HCT116 (cell line): Measurements from ENCODE around the gene RAP1B. TPM values are rescaled to one million over a fixed set of nuclear protein-coding genes. Genes with fewer than 3 reads are reported as not detected.

Experiments used
- ATAC-seq: fragments of 200-7000 bp; cut with Tn5 transposase; 2 replicates; pipeline ENCODE4 v1.9.1; 2020; ENCODE audit warnings: mild to moderate bottlenecking, moderate library complexity
- BruUV-seq: library from RNA; stranded (reverse); fragments of 400-500 nt; replicated peaks from 2 replicates; lab custom pipeline; 2021; lab: Mats Ljungman, UMichigan
- CTCF ChIA-PET: fragments of 300-600 bp; sonication (Branson Sonifier 250); formaldehyde crosslinking; loops from one replicate; lab custom pipeline; 2021; ENCODE audit warnings: antibody characterized with exemption; lab: Charles Lee
- POLR2A ChIA-PET: fragments of 300-600, 350-600 bp; sonication (Branson Sonifier 250); formaldehyde crosslinking; loops from one replicate; lab custom pipeline; 2021; ENCODE audit warnings: antibody characterized with exemption; lab: Charles Lee
- RAD21 ChIA-PET, 2 experiments: fragments of 300-600 bp; sonication (Branson Sonifier 250); formaldehyde crosslinking; loops; one replicate each; lab custom pipeline; 2023; ENCODE audit warnings: low total read pairs in 2 of 2; ENCODE audit not compliant: uncharacterized antibody in 2 of 2, unreplicated experiment in 2 of 2, low non-redundant PET in 1 of 2; lab: Charles Lee
- DNase-seq: peaks from one replicate; pipeline ENCODE4 v3.0.0-alpha.2; 2010; ENCODE audit warnings: low read depth, low spot score
- H2AFZ ChIP-seq: fragments of 200-600 bp; shearing (Covaris generic), sonication (generic); 2 replicates; pipeline ENCODE4 v1.6.1; 2017; ENCODE audit warnings: low read depth, mixed run types, mixed read lengths, antibody characterized with exemption, low read length; ENCODE audit not compliant: poor library complexity, severe bottlenecking
- H3K27ac ChIP-seq: 2 replicates; pipeline ENCODE4 v1.5.1; 2012; ENCODE audit warnings: low read depth, low read length
- H3K27me3 ChIP-seq: fragments of 200-600 bp; sonication (generic); 2 replicates; pipeline ENCODE4 v1.6.1; 2016; ENCODE audit warnings: mixed run types, low read length, mixed read lengths; ENCODE audit not compliant: insufficient read depth
- H3K36me3 ChIP-seq, 2 experiments: fragments of 200-500 bp in 1 of 2; fragments of 200-600 bp in 1 of 2; sonication (Bioruptor generic) in 1 of 2; sonication (generic) in 1 of 2; 2 replicates each; pipeline versions ENCODE4 v1.5.1 to v1.6.1; 2014 to 2016; ENCODE audit warnings: low read length in 2 of 2, inconsistent platforms in 1 of 2, mixed read lengths in 1 of 2, mixed run types in 1 of 2; ENCODE audit not compliant: insufficient read depth in 2 of 2, control insufficient read depth in 1 of 2
- H3K4me1 ChIP-seq, 2 experiments: fragments of 200-600 bp in 1 of 2; sonication (generic) in 1 of 2; 2 replicates each; pipeline versions ENCODE4 v1.5.1 to v1.6.1; 2012 to 2017; ENCODE audit warnings: low read length in 2 of 2, inconsistent platforms in 1 of 2, mild to moderate bottlenecking in 1 of 2, mixed read lengths in 1 of 2, mixed run types in 1 of 2, moderate library complexity in 1 of 2; ENCODE audit not compliant: insufficient read depth in 2 of 2, control insufficient read depth in 1 of 2
- H3K4me2 ChIP-seq: fragments of 200-600 bp; sonication (generic); 2 replicates; pipeline ENCODE4 v1.6.1; 2017; ENCODE audit warnings: mixed run types, low read length, mixed read lengths
- H3K4me3 ChIP-seq, 2 experiments: fragments of 200-600 bp in 1 of 2; sonication (generic) in 1 of 2; replicated peaks in 1 of 2; 2 replicates each; pipeline ENCODE4 v1.5.1; 2011 to 2016; ENCODE audit warnings: low read length in 2 of 2, control low read depth in 1 of 2, low read depth in 1 of 2, mild to moderate bottlenecking in 1 of 2, mixed read lengths in 1 of 2, mixed run types in 1 of 2
- H3K79me2 ChIP-seq: fragments of 200-600 bp; sonication (generic); 2 replicates; pipeline ENCODE4 v1.6.1; 2017; ENCODE audit warnings: mild to moderate bottlenecking, mixed run types, low read length, moderate library complexity, mixed read lengths; ENCODE audit not compliant: insufficient read depth
- H3K9ac ChIP-seq: fragments of 200-600 bp; sonication (generic); 2 replicates; pipeline ENCODE4 v1.6.1; 2016; ENCODE audit warnings: low read length, mixed read lengths
- H3K9me2 ChIP-seq: fragments of 200-600 bp; sonication (generic), shearing (Covaris generic); 2 replicates; pipeline ENCODE4 v1.6.1; 2017; ENCODE audit warnings: mixed run types, mild to moderate bottlenecking, moderate library complexity; ENCODE audit not compliant: insufficient read depth
- H3K9me3 ChIP-seq, 2 experiments: fragments of 200-500 bp in 1 of 2; fragments of 200-600 bp in 1 of 2; sonication (Bioruptor generic) in 1 of 2; sonication (generic) in 1 of 2; 2 replicates each; pipeline ENCODE4 v1.6.1; 2014 to 2017; ENCODE audit warnings: low read length in 2 of 2, mixed read lengths in 2 of 2, inconsistent platforms in 1 of 2, low read depth in 1 of 2, mild to moderate bottlenecking in 1 of 2, mixed run types in 1 of 2, moderate library complexity in 1 of 2; ENCODE audit not compliant: control insufficient read depth in 1 of 2, insufficient read depth in 1 of 2
- H4K20me1 ChIP-seq: fragments of 200-600 bp; sonication (generic), shearing (Covaris generic); 2 replicates; pipeline ENCODE4 v1.6.1; 2017; ENCODE audit warnings: mixed run types, mild to moderate bottlenecking, moderate library complexity; ENCODE audit not compliant: insufficient read depth
- CBX3 ChIP-seq: IDR thresholded peaks from 2 replicates; pipeline ENCODE4 v1.6.1; 2012; ENCODE audit warnings: low read depth
- FOSL1 ChIP-seq: IDR thresholded peaks from 2 replicates; pipeline ENCODE4 v1.6.1; 2012; ENCODE audit warnings: low read depth
- JUND ChIP-seq: IDR thresholded peaks from 2 replicates; pipeline ENCODE4 v1.6.1; 2012
- REST ChIP-seq: IDR thresholded peaks from 2 replicates; pipeline ENCODE4 v1.6.1; 2012; ENCODE audit warnings: low read depth
- SIN3A ChIP-seq: IDR thresholded peaks from 2 replicates; pipeline ENCODE4 v1.6.1; 2012; ENCODE audit warnings: low read depth
- SRF ChIP-seq: IDR thresholded peaks from 2 replicates; pipeline ENCODE4 v1.6.1; 2012; ENCODE audit warnings: low read depth
- TCF7L2 ChIP-seq: IDR thresholded peaks from 2 replicates; pipeline ENCODE4 v1.7.0; 2011; ENCODE audit warnings: borderline replicate concordance, inconsistent platforms; ENCODE audit not compliant: insufficient read depth, insufficient read length; ENCODE audit errors: extremely low read depth
- YY1 ChIP-seq: IDR thresholded peaks from 2 replicates; pipeline ENCODE4 v1.6.1; 2011; ENCODE audit warnings: low read length, low read depth, moderate library complexity, mild to moderate bottlenecking; ENCODE audit not compliant: insufficient replicate concordance; ENCODE audit errors: extremely low read depth
- ZFX ChIP-seq: fragments of 450-650 bp; IDR thresholded peaks from 2 replicates; pipeline ENCODE4 v1.6.1; 2017
- intact Hi-C: fragments of 100-400 bp; cut with micrococcal nuclease; formaldehyde crosslinking; loops from 2 replicates; pipeline ENCODE4 v1.10.0; 2022
- total RNA-seq: library from RNA; stranded (reverse); gene quantifications from one replicate; pipeline ENCODE4 v1.2.1, GENCODE V29; 2021; ENCODE audit not compliant: unreplicated experiment
- TF ChIP-seq, protein P1 (sequence below), 3 experiments: fragments of 200-600 bp in 1 of 3; sonication (generic) in 1 of 3; IDR thresholded peaks in 2 of 3; conservative IDR thresholded peaks in 1 of 3; 2 replicates each; pipeline ENCODE4 v1.5.1; 2012 to 2017; ENCODE audit warnings: low read depth in 2 of 3, low read length in 2 of 3, antibody characterized with exemption in 1 of 3, borderline replicate concordance in 1 of 3, control low read depth in 1 of 3, mild to moderate bottlenecking in 1 of 3, mixed read lengths in 1 of 3, mixed run types in 1 of 3, moderate library complexity in 1 of 3; ENCODE audit not compliant: insufficient read depth in 1 of 3
- TF ChIP-seq, protein P2 (sequence below): IDR thresholded peaks from 2 replicates; pipeline ENCODE4 v1.6.1; 2011; ENCODE audit warnings: mild to moderate bottlenecking, low read length, moderate library complexity; ENCODE audit not compliant: insufficient replicate concordance; ENCODE audit errors: extremely low read depth

RAP1B gene
- total RNA-seq, 1 experiment from 2014 or later, result 79.2 TPM

DNA sequence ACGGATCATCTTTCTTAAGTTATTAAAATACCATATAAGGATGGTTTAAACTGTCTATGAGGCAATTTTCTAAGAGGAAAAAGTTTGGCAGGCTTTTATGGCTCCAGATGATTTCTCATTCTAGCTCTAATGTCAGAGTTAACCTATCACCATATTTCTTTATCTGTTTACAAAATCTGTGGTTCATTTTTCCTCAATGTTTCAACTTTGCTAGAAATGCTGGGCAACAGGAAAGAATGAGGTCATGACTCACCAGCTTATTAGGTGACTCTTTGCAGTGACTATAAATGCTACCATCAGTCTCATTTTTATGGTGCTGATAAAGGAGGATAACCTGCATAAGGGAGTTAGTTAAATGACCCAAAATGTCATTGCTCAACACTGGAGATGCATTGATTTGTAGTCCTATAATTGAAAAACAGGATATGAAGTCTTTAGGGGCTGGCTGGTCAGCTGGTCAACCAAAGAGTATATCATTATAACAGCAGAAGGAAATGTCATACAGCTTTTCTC lies 45.3 kb upstream of the RAP1B start:
- peak overlapping the region; percentile 24 for H3K4me2 ChIP-seq
- H2AFZ ChIP-seq, result peak overlapping the region; percentile 53
- no peaks in the 10 kb centered on the region for H3K9me2 ChIP-seq
- ATAC-seq, result peak; percentile 53
- POLR2A ChIA-PET, result no interaction called here
- no peak overlapping the region for H3K4me3 ChIP-seq
- RAD21 ChIA-PET, result no interaction called here
- CTCF ChIA-PET, result interaction anchor here (1.1 kb wide), 1 partner anchor 13 kb away, joined by 3 read pairs; no protein-coding TSS in a partner anchor
- intact Hi-C loops, result no loop called here
- H3K27me3 ChIP-seq, result no peaks in the 10 kb centered on the region
- TF ChIP-seq JUND (peak; percentile 21; the same call in 1 of the 2 replicates), FOSL1 (peak; percentile 23; the same call in 1 of the 2 replicates)
- TF ChIP-seq, protein P1, sequence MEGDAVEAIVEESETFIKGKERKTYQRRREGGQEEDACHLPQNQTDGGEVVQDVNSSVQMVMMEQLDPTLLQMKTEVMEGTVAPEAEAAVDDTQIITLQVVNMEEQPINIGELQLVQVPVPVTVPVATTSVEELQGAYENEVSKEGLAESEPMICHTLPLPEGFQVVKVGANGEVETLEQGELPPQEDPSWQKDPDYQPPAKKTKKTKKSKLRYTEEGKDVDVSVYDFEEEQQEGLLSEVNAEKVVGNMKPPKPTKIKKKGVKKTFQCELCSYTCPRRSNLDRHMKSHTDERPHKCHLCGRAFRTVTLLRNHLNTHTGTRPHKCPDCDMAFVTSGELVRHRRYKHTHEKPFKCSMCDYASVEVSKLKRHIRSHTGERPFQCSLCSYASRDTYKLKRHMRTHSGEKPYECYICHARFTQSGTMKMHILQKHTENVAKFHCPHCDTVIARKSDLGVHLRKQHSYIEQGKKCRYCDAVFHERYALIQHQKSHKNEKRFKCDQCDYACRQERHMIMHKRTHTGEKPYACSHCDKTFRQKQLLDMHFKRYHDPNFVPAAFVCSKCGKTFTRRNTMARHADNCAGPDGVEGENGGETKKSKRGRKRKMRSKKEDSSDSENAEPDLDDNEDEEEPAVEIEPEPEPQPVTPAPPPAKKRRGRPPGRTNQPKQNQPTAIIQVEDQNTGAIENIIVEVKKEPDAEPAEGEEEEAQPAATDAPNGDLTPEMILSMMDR (IDR thresholded peaks at IDR 0.05 in 2 of 3, conservative IDR thresholded peaks at IDR 0.05 in 1 of 3; ENCODE audit: borderline replicate concordance in 1 of 3, insufficient read depth in 1 of 3, low read depth in 2 of 3, low read length in 2 of 3), result no peak
- H4K20me1 ChIP-seq, result no peaks in the 10 kb centered on the region
- peaks cover 0 to 10% of the 10 kb centered on the region in 2 experiments; a peak in 2 of 4 replicates for H3K4me1 ChIP-seq
- DNase-seq, result no peak
- no TSS peak for BruUV-seq
- no peaks in the 10 kb centered on the region for H3K36me3 ChIP-seq
- H3K27ac ChIP-seq, result no peak overlapping the region
- H3K9ac ChIP-seq, result no peak overlapping the region
- no peaks in the 10 kb centered on the region for H3K9me3 ChIP-seq
- no peaks in the 10 kb centered on the region for H3K79me2 ChIP-seq

DNA sequence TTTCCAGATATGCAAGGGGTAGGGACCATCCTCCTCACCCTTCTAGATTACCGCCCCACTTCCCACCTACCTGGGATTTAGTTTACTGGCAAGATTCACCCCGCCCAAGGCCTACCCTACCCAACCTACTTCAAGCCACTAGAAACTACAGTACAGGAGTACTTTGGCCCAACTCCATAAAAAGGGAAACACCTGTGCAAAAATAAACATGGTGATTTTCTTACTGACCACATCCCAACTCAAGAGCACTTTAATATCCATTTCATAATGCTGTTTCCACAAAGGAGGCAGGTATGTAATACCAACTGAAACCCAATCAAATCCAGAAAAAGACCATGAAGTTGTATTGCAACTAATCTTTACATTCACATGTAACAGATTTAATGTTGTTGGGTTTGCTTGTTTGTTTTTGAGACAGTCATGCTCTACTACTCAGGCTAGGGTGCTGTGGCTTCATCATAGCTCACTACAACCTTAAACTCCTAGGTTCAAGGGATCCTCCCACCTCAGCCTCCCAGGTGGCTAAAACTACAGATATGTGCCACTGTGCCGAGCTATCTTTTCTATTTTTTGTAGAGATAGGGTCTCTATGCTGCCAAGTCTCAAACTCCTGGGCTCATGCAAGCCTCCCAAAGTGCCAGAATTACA lies 41.7 kb upstream of the RAP1B start:
- Histone ChIP-seq H3K79me2 (no peaks in the 10 kb centered on the region), H2AFZ (peak overlapping the region; percentile 14), H3K27ac (no peak overlapping the region), H3K9me3 (no peaks in the 10 kb centered on the region), H3K4me1 (peaks cover 4 to 28% of the 10 kb centered on the region in 2 experiments; a peak in 2 of 4 replicates), H3K4me3 (no peak overlapping the region), H3K36me3 (no peaks in the 10 kb centered on the region), H3K9me2 (no peaks in the 10 kb centered on the region), H3K27me3 (no peaks in the 10 kb centered on the region), H3K9ac (no peak overlapping the region), H4K20me1 (no peaks in the 10 kb centered on the region), H3K4me2 (no peak overlapping the region)
- ChIA-PET RAD21 (no interaction called here), POLR2A (no interaction called here), CTCF (no interaction called here)
- intact Hi-C loops, result no loop called here
- no peak for DNase-seq
- BruUV-seq, result no TSS peak
- no peak for ATAC-seq
- TF ChIP-seq REST (no peak), SIN3A (no peak), CBX3 (no peak), TCF7L2 (no peak), YY1 (no peak), SRF (no peak), ZFX (no peak)
- TF ChIP-seq, protein P2, sequence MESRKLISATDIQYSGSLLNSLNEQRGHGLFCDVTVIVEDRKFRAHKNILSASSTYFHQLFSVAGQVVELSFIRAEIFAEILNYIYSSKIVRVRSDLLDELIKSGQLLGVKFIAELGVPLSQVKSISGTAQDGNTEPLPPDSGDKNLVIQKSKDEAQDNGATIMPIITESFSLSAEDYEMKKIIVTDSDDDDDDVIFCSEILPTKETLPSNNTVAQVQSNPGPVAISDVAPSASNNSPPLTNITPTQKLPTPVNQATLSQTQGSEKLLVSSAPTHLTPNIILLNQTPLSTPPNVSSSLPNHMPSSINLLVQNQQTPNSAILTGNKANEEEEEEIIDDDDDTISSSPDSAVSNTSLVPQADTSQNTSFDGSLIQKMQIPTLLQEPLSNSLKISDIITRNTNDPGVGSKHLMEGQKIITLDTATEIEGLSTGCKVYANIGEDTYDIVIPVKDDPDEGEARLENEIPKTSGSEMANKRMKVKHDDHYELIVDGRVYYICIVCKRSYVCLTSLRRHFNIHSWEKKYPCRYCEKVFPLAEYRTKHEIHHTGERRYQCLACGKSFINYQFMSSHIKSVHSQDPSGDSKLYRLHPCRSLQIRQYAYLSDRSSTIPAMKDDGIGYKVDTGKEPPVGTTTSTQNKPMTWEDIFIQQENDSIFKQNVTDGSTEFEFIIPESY, result no peak
